ENCODE measurements around the gene GID8.

- TF ChIP-seq POLR2A (IDR thresholded peaks at IDR 0.05; ENCODE audit: low read length): no peak
- no peak for TF ChIP-seq GATA1 (IDR thresholded peaks at IDR 0.05; ENCODE audit: low read depth, low read length)
These were observed 56.9 kb downstream of the GID8 start for GRCh38 chr20:62994869-62995281.
